Measurements from ENCODE around the gene ACOX3. TPM values are rescaled to one million over a fixed set of nuclear protein-coding genes. Genes with fewer than 3 reads are reported as not detected.

The ACOX3 gene
- polyA plus RNA-seq, 1 donor (not counting 4 experiments of a cell fraction or from before 2014, with no cell fraction given), result 6.7 TPM

DNA sequence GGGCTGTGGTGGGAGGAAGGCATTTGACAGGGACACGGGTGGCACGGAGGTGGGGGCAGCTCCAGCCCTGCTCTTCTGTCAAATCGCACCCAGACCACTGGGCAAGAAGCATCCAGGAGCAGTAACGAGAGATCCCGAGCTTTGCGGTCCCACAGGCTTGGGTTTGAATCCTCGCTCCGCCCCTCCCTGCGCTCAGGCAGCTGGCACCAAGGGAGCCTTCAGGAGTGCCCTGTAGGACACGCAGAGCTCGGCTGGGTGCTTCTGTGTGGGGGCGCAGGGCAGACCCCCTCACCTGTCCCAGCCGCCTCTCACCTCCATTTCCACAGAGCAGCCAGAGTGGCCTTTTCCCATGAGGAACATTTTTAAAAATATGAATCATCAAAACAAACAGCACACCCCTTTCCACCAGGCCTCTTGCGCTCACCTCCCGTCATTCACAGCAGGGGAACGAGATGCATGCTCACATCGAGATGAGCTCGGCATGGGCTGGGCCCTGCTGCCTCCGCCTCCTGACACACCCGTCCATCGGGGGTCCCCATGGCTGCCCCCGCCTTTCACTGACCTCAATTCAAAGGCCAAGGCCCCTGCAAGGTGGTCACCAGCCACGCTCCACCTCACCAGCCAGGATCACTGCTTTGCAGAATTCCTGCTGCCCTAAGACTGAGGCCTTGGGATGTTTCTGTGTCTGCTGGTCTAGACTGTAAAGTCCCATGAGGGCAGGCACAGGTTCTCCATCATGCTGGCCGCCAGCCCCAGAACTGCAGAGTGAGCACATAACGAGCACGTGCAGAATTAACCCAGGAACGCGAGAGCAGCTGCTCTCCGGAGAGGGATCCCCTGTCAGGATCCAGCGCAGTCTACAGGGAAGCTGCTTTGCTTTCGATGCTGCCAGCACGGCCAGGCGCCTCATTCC lies 52.7 kb downstream of the ACOX3 start:
- no peak overlapping the region for H2AFZ ChIP-seq (ENCODE audit: control insufficient read depth, low read length)
- no peaks in the 10 kb centered on the region for H3K9me3 ChIP-seq (ENCODE audit: control insufficient read depth, low read depth, low read length)
- H3K79me2 ChIP-seq (ENCODE audit: control insufficient read depth, insufficient read depth, low read length), result no peaks in the 10 kb centered on the region
- H3K4me2 ChIP-seq (ENCODE audit: control insufficient read depth, extremely low read depth, insufficient read depth, low read depth, low read length), result no peak overlapping the region
- H4K20me1 ChIP-seq (ENCODE audit: control insufficient read depth, extremely low read depth, insufficient read depth, low read length), result no peaks in the 10 kb centered on the region
- H3K4me3 ChIP-seq (ENCODE audit: control insufficient read depth in 2 of 3, extremely low read depth in 1 of 3, insufficient read depth in 2 of 3, low read depth in 1 of 3, low read length in 3 of 3), result no peak overlapping the region
- no peak for DNase-seq (ENCODE audit: low read depth, low spot score)
- no peaks in the 10 kb centered on the region for H3K9me1 ChIP-seq (ENCODE audit: control insufficient read depth, extremely low read depth, insufficient read depth, low read length)
- H3K27me3 ChIP-seq (ENCODE audit: control insufficient read depth, extremely low read depth, insufficient read depth, low read length), result no peaks in the 10 kb centered on the region
- no peak overlapping the region for H3K9ac ChIP-seq (ENCODE audit: control insufficient read depth, extremely low read depth, insufficient read depth, low read length)
- H3K36me3 ChIP-seq (ENCODE audit: control insufficient read depth in 2 of 2, extremely low read depth in 1 of 2, insufficient read depth in 2 of 2, low read length in 2 of 2), result peaks cover 0 to 21% of the 10 kb centered on the region in 2 experiments
- no peak for FAIRE-seq
- no peak overlapping the region for H3K27ac ChIP-seq (ENCODE audit: control insufficient read depth, insufficient read depth, low read length)
- dilution Hi-C loops (cut with MboI; ENCODE audit: extremely low pct_ligation_motif_present, low sequenced_read_pairs), result no loop called here
- H3K4me1 ChIP-seq (ENCODE audit: control insufficient read depth, extremely low read depth, insufficient read depth, low read length), result no peaks in the 10 kb centered on the region
- TF ChIP-seq EZH2 (IDR thresholded peaks at IDR 0.05; ENCODE audit: low read length), result no peak
- TF ChIP-seq CTCF (optimal IDR thresholded peaks at IDR 0.05 in 1 of 3, IDR thresholded peaks at IDR 0.05 in 1 of 3, conservative IDR thresholded peaks at IDR 0.05 in 1 of 3; ENCODE audit: extremely low read depth in 1 of 3, insufficient read depth in 2 of 3, low read length in 3 of 3), result no peak

- no peaks in the 10 kb centered on the region for H3K9me3 ChIP-seq (ENCODE audit: control insufficient read depth, low read depth, low read length)
- H3K4me1 ChIP-seq (ENCODE audit: control insufficient read depth, extremely low read depth, insufficient read depth, low read length), result no peaks in the 10 kb centered on the region
- no peaks in the 10 kb centered on the region for H3K9me1 ChIP-seq (ENCODE audit: control insufficient read depth, extremely low read depth, insufficient read depth, low read length)
- H3K27me3 ChIP-seq (ENCODE audit: control insufficient read depth, extremely low read depth, insufficient read depth, low read length), result no peaks in the 10 kb centered on the region
- H2AFZ ChIP-seq (ENCODE audit: control insufficient read depth, low read length), result no peak overlapping the region
- dilution Hi-C loops (cut with MboI; ENCODE audit: extremely low pct_ligation_motif_present, low sequenced_read_pairs), result no loop called here
- peaks cover 0 to 20% of the 10 kb centered on the region in 2 experiments for H3K36me3 ChIP-seq (ENCODE audit: control insufficient read depth in 2 of 2, extremely low read depth in 1 of 2, insufficient read depth in 2 of 2, low read length in 2 of 2)
- no peak overlapping the region for H3K4me3 ChIP-seq (ENCODE audit: control insufficient read depth in 2 of 3, extremely low read depth in 1 of 3, insufficient read depth in 2 of 3, low read depth in 1 of 3, low read length in 3 of 3)
- no peak for TF ChIP-seq CTCF (optimal IDR thresholded peaks at IDR 0.05 in 1 of 3, IDR thresholded peaks at IDR 0.05 in 1 of 3, conservative IDR thresholded peaks at IDR 0.05 in 1 of 3; ENCODE audit: extremely low read depth in 1 of 3, insufficient read depth in 2 of 3, low read length in 3 of 3)
- no peak for TF ChIP-seq EZH2 (IDR thresholded peaks at IDR 0.05; ENCODE audit: low read length)
- no peak overlapping the region for H3K9ac ChIP-seq (ENCODE audit: control insufficient read depth, extremely low read depth, insufficient read depth, low read length)
- FAIRE-seq, result no peak
- H3K79me2 ChIP-seq (ENCODE audit: control insufficient read depth, insufficient read depth, low read length), result no peaks in the 10 kb centered on the region
- no peak overlapping the region for H3K27ac ChIP-seq (ENCODE audit: control insufficient read depth, insufficient read depth, low read length)
- H3K4me2 ChIP-seq (ENCODE audit: control insufficient read depth, extremely low read depth, insufficient read depth, low read depth, low read length), result no peak overlapping the region
- no peak for DNase-seq (ENCODE audit: low read depth, low spot score)
- no peaks in the 10 kb centered on the region for H4K20me1 ChIP-seq (ENCODE audit: control insufficient read depth, extremely low read depth, insufficient read depth, low read length)
Observed at GRCh38 chr4:8387194-8387593, 53.3 kb downstream of the ACOX3 start.

All from keratinocyte (primary cell).